ENCODE measurements around the gene RAD51B. TPM values are rescaled to one million over a fixed set of nuclear protein-coding genes. Genes with fewer than 3 reads are reported as not detected.

The RAD51B gene
- total and polyA plus RNA-seq, 2 experiments from 2014 or later, result 10.1 to 18.0 TPM

DNA sequence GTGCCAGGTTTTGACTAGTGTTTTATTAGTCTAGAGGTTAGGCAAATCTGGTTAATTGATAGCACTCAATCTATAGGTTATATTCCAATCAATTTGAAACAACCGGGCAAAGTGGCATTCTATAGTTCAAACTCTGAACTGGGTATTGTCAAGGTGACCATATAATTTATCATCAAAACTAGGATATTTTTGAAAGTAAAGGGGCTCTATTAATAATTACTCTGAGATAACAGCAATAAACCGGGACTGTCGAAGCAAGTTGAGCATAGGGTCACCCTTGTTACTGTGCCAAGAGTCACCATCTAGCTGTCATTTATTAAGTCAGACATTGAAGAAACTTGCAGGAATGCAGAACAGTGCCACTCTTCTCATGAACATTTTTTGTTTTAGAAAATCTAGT, 321.2 kb downstream of the RAD51B start:
- H3K9me3 ChIP-seq (ENCODE audit: low read depth), result no peaks in the 10 kb centered on the region
- 40% methylated on average over 3 of the region's 3 CpGs for WGBS (ENCODE audit: low lambda C conversion rate, missing lambda C conversion rate)
- H3K27me3 ChIP-seq, result no peaks in the 10 kb centered on the region
- H3K27ac ChIP-seq, result peak overlapping the region; percentile 93
- no peaks in the 10 kb centered on the region for H3K36me3 ChIP-seq (replicated peaks; ENCODE audit: insufficient read depth, low read depth)
- H2AFZ ChIP-seq, result no peak overlapping the region
- peaks cover 80% of the 10 kb centered on the region for H3K4me1 ChIP-seq (ENCODE audit: insufficient read depth)
- no peaks in the 10 kb centered on the region for H4K20me1 ChIP-seq (ENCODE audit: insufficient read depth, poor library complexity, severe bottlenecking)
- TF ChIP-seq EZH2 (IDR thresholded peaks at IDR 0.05; ENCODE audit: borderline replicate concordance), result no peak
- TF ChIP-seq, protein P1, sequence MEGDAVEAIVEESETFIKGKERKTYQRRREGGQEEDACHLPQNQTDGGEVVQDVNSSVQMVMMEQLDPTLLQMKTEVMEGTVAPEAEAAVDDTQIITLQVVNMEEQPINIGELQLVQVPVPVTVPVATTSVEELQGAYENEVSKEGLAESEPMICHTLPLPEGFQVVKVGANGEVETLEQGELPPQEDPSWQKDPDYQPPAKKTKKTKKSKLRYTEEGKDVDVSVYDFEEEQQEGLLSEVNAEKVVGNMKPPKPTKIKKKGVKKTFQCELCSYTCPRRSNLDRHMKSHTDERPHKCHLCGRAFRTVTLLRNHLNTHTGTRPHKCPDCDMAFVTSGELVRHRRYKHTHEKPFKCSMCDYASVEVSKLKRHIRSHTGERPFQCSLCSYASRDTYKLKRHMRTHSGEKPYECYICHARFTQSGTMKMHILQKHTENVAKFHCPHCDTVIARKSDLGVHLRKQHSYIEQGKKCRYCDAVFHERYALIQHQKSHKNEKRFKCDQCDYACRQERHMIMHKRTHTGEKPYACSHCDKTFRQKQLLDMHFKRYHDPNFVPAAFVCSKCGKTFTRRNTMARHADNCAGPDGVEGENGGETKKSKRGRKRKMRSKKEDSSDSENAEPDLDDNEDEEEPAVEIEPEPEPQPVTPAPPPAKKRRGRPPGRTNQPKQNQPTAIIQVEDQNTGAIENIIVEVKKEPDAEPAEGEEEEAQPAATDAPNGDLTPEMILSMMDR (IDR thresholded peaks at IDR 0.05; ENCODE audit: poor library complexity), result no peak
- no peak for TF ChIP-seq EZH2phosphoT487 (IDR thresholded peaks at IDR 0.05; ENCODE audit: low read depth, severe bottlenecking, unreplicated experiment)
- H3K4me2 ChIP-seq, result peak overlapping the region; percentile 9
- no peaks in the 10 kb centered on the region for H3K9me2 ChIP-seq (replicated peaks; ENCODE audit: insufficient read depth)
- H3K4me3 ChIP-seq, result no peak overlapping the region
- DNase-seq (ENCODE audit: low spot score), result no peak
- no peaks in the 10 kb centered on the region for H3K79me2 ChIP-seq

DNA sequence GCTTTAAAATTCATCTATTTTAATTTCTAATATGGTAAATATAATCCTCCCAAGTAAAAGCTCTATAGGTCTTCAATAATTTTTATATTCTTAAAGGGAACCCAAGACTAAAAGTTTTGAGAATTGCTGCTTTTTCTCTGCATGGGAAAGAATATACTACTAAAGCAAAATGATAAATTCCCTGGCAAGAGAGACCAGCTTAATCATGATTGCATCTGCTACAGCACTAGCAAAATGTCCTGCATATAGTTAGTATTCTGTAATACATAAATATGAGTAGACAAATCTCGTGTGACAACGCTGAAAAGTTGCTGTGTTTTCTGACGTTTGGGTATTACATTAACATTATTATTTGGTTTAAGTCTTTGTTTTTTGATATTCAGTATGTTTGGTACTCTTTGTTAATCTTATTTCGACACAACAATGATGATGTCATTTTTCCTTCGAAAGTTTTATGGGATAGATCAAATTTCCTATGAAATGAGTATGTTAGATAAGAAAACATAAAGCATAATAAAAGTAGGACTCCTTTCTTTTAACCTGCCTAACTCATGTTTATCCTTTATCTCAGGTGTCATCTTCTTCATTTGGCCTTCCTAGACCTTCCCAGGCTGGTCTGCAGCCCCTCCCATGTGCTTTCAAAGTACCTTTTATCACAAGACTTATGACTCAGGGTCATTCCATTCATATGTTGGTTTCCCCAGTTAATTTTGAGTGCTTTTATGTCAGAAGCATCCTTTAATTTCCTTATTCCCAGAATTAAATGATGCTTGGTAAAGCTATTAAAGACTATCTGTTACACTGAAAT, 321.9 kb downstream of the RAD51B start:
- peaks cover 86% of the 10 kb centered on the region for H3K4me1 ChIP-seq (ENCODE audit: insufficient read depth)
- no peaks in the 10 kb centered on the region for H3K36me3 ChIP-seq (replicated peaks; ENCODE audit: insufficient read depth, low read depth)

DNA sequence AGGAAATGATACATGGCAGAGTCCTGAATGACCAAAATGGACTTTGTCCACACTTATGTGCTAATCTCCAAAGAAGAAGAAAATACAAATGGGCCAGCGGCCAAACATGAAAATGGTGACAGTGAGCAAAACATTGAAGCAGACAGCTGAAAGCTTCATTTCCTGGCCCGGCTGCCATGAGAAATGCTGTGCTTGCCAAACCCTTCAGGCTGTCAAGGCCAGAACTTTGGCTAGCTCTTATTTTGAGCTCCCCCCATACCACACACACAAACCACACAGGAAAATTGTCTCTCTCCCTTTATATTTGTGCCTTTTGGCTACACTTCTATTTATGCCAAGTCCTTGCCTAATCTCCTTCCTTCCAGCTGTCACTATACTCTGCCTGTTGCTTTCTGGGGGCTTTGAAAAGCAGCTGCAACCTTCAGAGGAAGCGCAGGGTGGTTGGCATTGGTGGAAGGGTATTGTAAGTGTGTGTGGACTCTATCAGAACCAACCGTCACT, 323.8 kb downstream of the RAD51B start:
- Histone ChIP-seq H3K9me2 (replicated peaks; ENCODE audit: insufficient read depth) (no peaks in the 10 kb centered on the region), H3K79me2 (no peaks in the 10 kb centered on the region), H3K4me2 (no peak overlapping the region), H3K9me3 (ENCODE audit: low read depth) (no peaks in the 10 kb centered on the region), H3K4me1 (ENCODE audit: insufficient read depth) (peaks cover 76% of the 10 kb centered on the region), H3K36me3 (replicated peaks; ENCODE audit: insufficient read depth, low read depth) (no peaks in the 10 kb centered on the region), H2AFZ (no peak overlapping the region), H3K4me3 (no peak overlapping the region), H3K27ac (peak overlapping the region; percentile 93), H4K20me1 (ENCODE audit: insufficient read depth, poor library complexity, severe bottlenecking) (no peaks in the 10 kb centered on the region), H3K27me3 (no peaks in the 10 kb centered on the region)
- DNase-seq (ENCODE audit: low spot score), result peak; percentile 27
- no peak for TF ChIP-seq EZH2phosphoT487 (IDR thresholded peaks at IDR 0.05; ENCODE audit: low read depth, severe bottlenecking, unreplicated experiment)
- TF ChIP-seq, protein P1 (IDR thresholded peaks at IDR 0.05; ENCODE audit: poor library complexity), result no peak
- TF ChIP-seq EZH2 (IDR thresholded peaks at IDR 0.05; ENCODE audit: borderline replicate concordance), result no peak
- WGBS (ENCODE audit: low lambda C conversion rate, missing lambda C conversion rate), result 72% methylated on average over 4 of the region's 4 CpGs

More for the DNA sequence above, 321.9 kb downstream of the RAD51B start:
- Histone ChIP-seq H4K20me1 (ENCODE audit: insufficient read depth, poor library complexity, severe bottlenecking) (no peaks in the 10 kb centered on the region), H3K27me3 (no peaks in the 10 kb centered on the region), H3K9me3 (ENCODE audit: low read depth) (no peaks in the 10 kb centered on the region), H3K9me2 (replicated peaks; ENCODE audit: insufficient read depth) (no peaks in the 10 kb centered on the region), H3K27ac (peak overlapping the region; percentile 93), H3K4me2 (no peak overlapping the region), H3K4me3 (no peak overlapping the region), H2AFZ (no peak overlapping the region), H3K79me2 (no peaks in the 10 kb centered on the region)
- 46% methylated on average over 5 of the region's 5 CpGs for WGBS (ENCODE audit: low lambda C conversion rate, missing lambda C conversion rate)
- TF ChIP-seq EZH2phosphoT487 (IDR thresholded peaks at IDR 0.05; ENCODE audit: low read depth, severe bottlenecking, unreplicated experiment), result no peak
- TF ChIP-seq EZH2 (IDR thresholded peaks at IDR 0.05; ENCODE audit: borderline replicate concordance), result no peak
- TF ChIP-seq, protein P1 (IDR thresholded peaks at IDR 0.05; ENCODE audit: poor library complexity), result no peak
- peak; percentile 39 for DNase-seq (ENCODE audit: low spot score)

Data from hepatocyte (in vitro differentiated cells).